DMS 273 treated with DMSO at 0.1 percent for 48 hours (cell line): ENCODE measurements around the gene MYH15.
"Not testable (repeated sequence)": the region's sequence is repeated elsewhere in the genome, so short reads cannot be mapped to it uniquely, and the experiment has no call there.

Experiments
- DNase-seq: peaks from one replicate; lab custom pipeline; 2025; lab: John Stamatoyannopoulos, UW

MYH15 gene

GRCh38 chr3:108383306-108383705, 127.1 kb downstream of the MYH15 start:
- no peak for DNase-seq

- DNase-seq, result no peak
These were observed 128.8 kb downstream of the MYH15 start for GRCh38 chr3:108381529-108382140.

- no peak for DNase-seq
These were observed 130.1 kb downstream of the MYH15 start for GRCh38 chr3:108380128-108380795.

GRCh38 chr3:108378952-108379342, 131.4 kb downstream of the MYH15 start:
- DNase-seq, result not testable (repeated sequence)

GRCh38 chr3:108378153-108378951, 132.0 kb downstream of the MYH15 start:
- DNase-seq, result no peak

- DNase-seq, result no peak
These were observed 133.0 kb downstream of the MYH15 start for GRCh38 chr3:108377384-108377783.

- DNase-seq, result no peak
These were observed 134.4 kb downstream of the MYH15 start for GRCh38 chr3:108376026-108376425.

GRCh38 chr3:108359011-108359410, 151.4 kb downstream of the MYH15 start:
- no peak for DNase-seq

GRCh38 chr3:108357042-108357441, 153.4 kb downstream of the MYH15 start:
- DNase-seq, result no peak

- no peak for DNase-seq
These were observed 155.8 kb downstream of the MYH15 start for GRCh38 chr3:108354562-108354961.

- no peak for DNase-seq
These were observed 158.2 kb downstream of the MYH15 start for GRCh38 chr3:108352176-108352575.

- no peak for DNase-seq
These were observed 163.8 kb downstream of the MYH15 start for GRCh38 chr3:108346301-108347227.

- no peak for DNase-seq
These were observed 164.7 kb downstream of the MYH15 start for GRCh38 chr3:108345492-108346205.

GRCh38 chr3:108343491-108343890, 166.9 kb downstream of the MYH15 start:
- DNase-seq, result no peak

GRCh38 chr3:108342837-108343486, 167.4 kb downstream of the MYH15 start:
- no peak for DNase-seq

- no peak for DNase-seq
These were observed 168.5 kb downstream of the MYH15 start for GRCh38 chr3:108341911-108342310.

- DNase-seq, result no peak
These were observed 171.4 kb downstream of the MYH15 start for GRCh38 chr3:108338901-108339545.

- DNase-seq, result peak; percentile 87
These were observed 175.7 kb downstream of the MYH15 start for GRCh38 chr3:108334701-108335100.

GRCh38 chr3:108333961-108334360, 176.4 kb downstream of the MYH15 start:
- no peak for DNase-seq

- DNase-seq, result no peak
These were observed 178.6 kb downstream of the MYH15 start for GRCh38 chr3:108331792-108332191.
